ENCODE results near the gene KCNJ11. TPM values are rescaled to one million over a fixed set of nuclear protein-coding genes. Genes with fewer than 3 reads are reported as not detected.

The KCNJ11 gene
- total and polyA plus RNA-seq, 10 donors: 0.13 to 3.8 (median 1.5) TPM; not detected in 1

DNA sequence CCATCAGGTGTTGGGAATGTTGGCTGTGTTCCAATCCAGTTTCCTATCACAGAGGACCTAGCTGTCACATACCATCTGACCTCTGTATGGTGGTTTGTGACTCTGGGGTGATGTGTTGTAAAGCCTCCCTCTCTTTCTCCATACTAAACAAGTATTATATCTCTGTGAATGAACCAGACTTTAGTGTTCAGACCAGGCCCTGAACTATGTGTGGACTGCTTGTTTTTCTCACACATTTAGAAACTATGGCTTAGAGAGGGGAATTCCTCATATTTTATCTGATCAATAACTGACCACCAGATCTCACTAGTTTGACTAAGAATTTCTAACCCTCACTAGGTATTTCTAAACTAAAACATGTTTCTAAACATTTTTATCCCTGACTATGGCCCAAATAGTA, 19.4 kb downstream of the KCNJ11 start:
- H3K4me3 ChIP-seq: no peak overlapping the region
- H3K27me3 ChIP-seq (replicated peaks in 1 of 7): no peaks in the 10 kb centered on the region
- intact Hi-C loops (cut with DNase I; ENCODE audit: low total_unique reads): no loop called here
- H3K4me1 ChIP-seq: no peaks in the 10 kb centered on the region
- no peak overlapping the region for H3K27ac ChIP-seq
- peaks cover 9 to 78% (median 37%) of the 10 kb centered on the region in 6 donors for H3K36me3 ChIP-seq
- peaks cover 22 to 62% (median 58%) of the 10 kb centered on the region in 8 donors for H3K9me3 ChIP-seq
- DNase-seq: no peak
- TF ChIP-seq POLR2A (IDR thresholded peaks at IDR 0.05) (no peak), POLR2AphosphoS5 (IDR thresholded peaks at IDR 0.05) (no peak)
- TF ChIP-seq, protein P1, sequence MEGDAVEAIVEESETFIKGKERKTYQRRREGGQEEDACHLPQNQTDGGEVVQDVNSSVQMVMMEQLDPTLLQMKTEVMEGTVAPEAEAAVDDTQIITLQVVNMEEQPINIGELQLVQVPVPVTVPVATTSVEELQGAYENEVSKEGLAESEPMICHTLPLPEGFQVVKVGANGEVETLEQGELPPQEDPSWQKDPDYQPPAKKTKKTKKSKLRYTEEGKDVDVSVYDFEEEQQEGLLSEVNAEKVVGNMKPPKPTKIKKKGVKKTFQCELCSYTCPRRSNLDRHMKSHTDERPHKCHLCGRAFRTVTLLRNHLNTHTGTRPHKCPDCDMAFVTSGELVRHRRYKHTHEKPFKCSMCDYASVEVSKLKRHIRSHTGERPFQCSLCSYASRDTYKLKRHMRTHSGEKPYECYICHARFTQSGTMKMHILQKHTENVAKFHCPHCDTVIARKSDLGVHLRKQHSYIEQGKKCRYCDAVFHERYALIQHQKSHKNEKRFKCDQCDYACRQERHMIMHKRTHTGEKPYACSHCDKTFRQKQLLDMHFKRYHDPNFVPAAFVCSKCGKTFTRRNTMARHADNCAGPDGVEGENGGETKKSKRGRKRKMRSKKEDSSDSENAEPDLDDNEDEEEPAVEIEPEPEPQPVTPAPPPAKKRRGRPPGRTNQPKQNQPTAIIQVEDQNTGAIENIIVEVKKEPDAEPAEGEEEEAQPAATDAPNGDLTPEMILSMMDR (IDR thresholded peaks at IDR 0.05 in 8 of 11, conservative IDR thresholded peaks at IDR 0.05 in 3 of 11): no peak

DNA sequence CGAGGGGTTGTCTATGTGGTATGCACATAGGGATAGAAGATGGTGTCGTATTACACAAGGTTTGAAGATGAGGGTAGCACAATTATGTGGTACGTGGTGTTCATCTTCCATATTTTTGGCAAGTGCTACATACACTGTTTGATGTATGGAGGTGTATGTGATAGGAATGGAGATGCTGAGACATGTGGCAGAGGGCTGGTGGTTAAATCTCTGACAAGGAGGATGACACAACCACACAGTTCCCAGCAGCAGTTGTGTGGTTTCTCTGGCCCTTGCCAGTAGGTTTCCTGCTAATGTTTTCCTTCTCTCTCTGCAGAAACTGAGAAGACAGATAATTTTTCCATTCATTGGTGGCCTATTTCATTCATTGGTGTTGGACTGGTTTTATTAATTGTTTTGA, 19.9 kb downstream of the KCNJ11 start:
- Histone ChIP-seq H3K27me3 (replicated peaks in 1 of 7) (no peaks in the 10 kb centered on the region), H3K27ac (no peak overlapping the region), H3K36me3 (peaks cover 9 to 73% (median 37%) of the 10 kb centered on the region in 6 donors), H3K4me3 (no peak overlapping the region), H3K9me3 (peaks cover 22 to 57% (median 53%) of the 10 kb centered on the region in 8 donors), H3K4me1 (no peaks in the 10 kb centered on the region)
- intact Hi-C loops (cut with DNase I; ENCODE audit: low total_unique reads): no loop called here
- no peak for DNase-seq
- TF ChIP-seq POLR2A (IDR thresholded peaks at IDR 0.05) (no peak), POLR2AphosphoS5 (IDR thresholded peaks at IDR 0.05) (no peak)
- TF ChIP-seq, protein P1 (IDR thresholded peaks at IDR 0.05 in 8 of 11, conservative IDR thresholded peaks at IDR 0.05 in 3 of 11): no peak
- WGBS, 5 donors: 87 to 97% (median 93%) methylated on average over 3 of the region's 3 CpGs

DNA sequence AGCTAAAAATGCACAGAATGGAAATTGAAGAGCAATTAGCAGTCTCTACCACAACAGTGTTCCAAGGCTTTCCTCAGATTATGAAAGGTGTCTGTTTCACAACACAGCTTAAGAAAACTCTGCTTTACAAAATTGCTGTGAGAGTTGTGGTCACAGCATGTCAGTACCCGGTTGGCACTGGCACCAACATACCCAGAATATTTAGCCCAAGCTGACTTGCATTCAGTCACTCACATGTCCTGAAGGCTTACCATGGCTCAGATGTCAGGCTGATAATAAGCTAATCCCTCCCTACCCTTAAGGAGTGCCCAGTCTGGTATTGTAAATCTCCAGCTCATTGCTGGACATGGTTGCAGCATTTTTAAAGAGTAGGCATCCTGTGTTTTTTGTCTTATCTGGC, 22.0 kb downstream of the KCNJ11 start:
- Histone ChIP-seq H3K4me3 (no peak overlapping the region), H3K9me3 (peaks cover 11 to 36% (median 32%) of the 10 kb centered on the region in 8 donors), H3K27me3 (replicated peaks in 1 of 7) (no peaks in the 10 kb centered on the region), H3K36me3 (peaks cover 0 to 52% (median 28%) of the 10 kb centered on the region in 6 donors), H3K4me1 (no peaks in the 10 kb centered on the region), H3K27ac (no peak overlapping the region)
- WGBS, 5 donors: 46 to 88% (median 63%) methylated on average over 1 of the region's 1 CpG
- TF ChIP-seq POLR2A (IDR thresholded peaks at IDR 0.05) (no peak), POLR2AphosphoS5 (IDR thresholded peaks at IDR 0.05) (no peak)
- TF ChIP-seq, protein P1 (IDR thresholded peaks at IDR 0.05 in 8 of 11, conservative IDR thresholded peaks at IDR 0.05 in 3 of 11): no peak
- intact Hi-C loops (cut with DNase I; ENCODE audit: low total_unique reads): no loop called here
- no peak for DNase-seq

DNA sequence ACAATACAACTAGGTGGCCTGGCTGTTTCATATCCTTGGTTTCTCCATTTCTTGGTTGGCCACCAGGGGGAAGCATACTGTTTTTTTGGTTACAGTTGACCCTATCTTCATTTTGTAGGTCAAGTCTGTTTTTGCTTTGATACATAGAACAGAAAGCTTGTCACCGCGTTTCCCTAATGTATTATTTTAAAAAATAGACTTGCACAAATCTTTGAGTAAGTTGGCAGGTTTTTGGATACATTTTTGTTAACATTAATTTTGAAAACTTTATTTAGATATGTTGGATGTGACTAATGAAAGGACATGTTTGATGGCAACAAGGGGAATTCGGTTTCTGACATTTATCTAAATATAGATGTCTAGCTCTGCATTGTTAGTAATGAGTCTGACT, 33.9 kb downstream of the KCNJ11 start:
- Histone ChIP-seq H3K36me3 (no peaks in the 10 kb centered on the region), H3K9me3 (peaks cover 0 to 8% (median 1%) of the 10 kb centered on the region in 8 donors), H3K27ac (no peak overlapping the region), H3K27me3 (replicated peaks in 1 of 7) (peaks cover 0 to 30% (median 0%) of the 10 kb centered on the region in 7 donors), H3K4me1 (peaks cover 13 to 39% (median 31%) of the 10 kb centered on the region in 6 donors), H3K4me3 (no peak overlapping the region)
- TF ChIP-seq, protein P1 (IDR thresholded peaks at IDR 0.05 in 8 of 11, conservative IDR thresholded peaks at IDR 0.05 in 3 of 11): peak; percentile 50 to 79 (median 68)
- TF ChIP-seq POLR2AphosphoS5 (IDR thresholded peaks at IDR 0.05) (no peak), POLR2A (IDR thresholded peaks at IDR 0.05) (no peak)
- DNase-seq: no peak
- intact Hi-C loops (cut with DNase I; ENCODE audit: low total_unique reads): loop anchor here (10.0 kb wide), 1 partner anchor 120 kb away; no protein-coding TSS in a partner anchor
- WGBS, 5 donors: 61 to 70% (median 67%) methylated on average over 3 of the region's 3 CpGs
